ENCODE measurements around the gene COX15.

GRCh38 chr10:99685597-99685967 is 46.3 kb downstream of the COX15 start:
- TF ChIP-seq POLR2A (IDR thresholded peaks at IDR 0.05) (no peak), EP300 (IDR thresholded peaks at IDR 0.05) (no peak), CTCF (IDR thresholded peaks at IDR 0.05) (no peak)

Measured in stomach (tissue), 4 donors.